SK-N-MC (cell line): ENCODE results near the gene KLHL26.

ENCODE experiments used
- EZH2 ChIP-seq: fragments of 200-600 bp; sonication (generic); IDR thresholded peaks from one replicate; pipeline ENCODE4 v1.6.1; 2017; ENCODE audit warnings: antibody characterized with exemption
- FOXP2 ChIP-seq: optimal IDR thresholded peaks from 2 replicates; pipeline ENCODE3; 2011; ENCODE audit warnings: mild to moderate bottlenecking, moderate library complexity; ENCODE audit not compliant: insufficient read depth; ENCODE audit errors: extremely low read length, control extremely low read depth
- POLR2AphosphoS5 ChIP-seq: IDR thresholded peaks from 2 replicates; pipeline ENCODE4 v1.6.1; 2012; ENCODE audit warnings: mild to moderate bottlenecking, low read depth, low read length, borderline replicate concordance

DNA sequence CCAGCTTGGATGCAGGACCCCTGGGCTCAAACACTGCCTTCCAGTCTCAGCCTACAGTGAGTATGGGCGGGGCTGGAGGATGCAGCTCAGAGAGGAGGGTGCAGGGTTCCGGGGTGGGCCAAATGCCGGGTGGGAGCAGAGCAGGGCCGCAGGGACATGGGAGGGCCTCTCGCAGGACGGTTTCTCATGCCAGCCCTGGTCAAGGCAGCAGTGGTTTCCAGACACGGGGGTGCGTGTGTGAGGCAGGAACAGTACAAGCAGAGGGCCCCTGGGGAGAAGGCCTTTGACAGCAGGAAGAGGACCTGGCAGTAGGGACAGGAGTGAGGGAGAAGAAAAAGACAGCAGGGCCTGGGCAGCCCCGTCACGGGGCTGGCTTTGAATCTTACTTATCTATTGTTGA lies 80.8 kb downstream of the KLHL26 start:
- no peak for TF ChIP-seq POLR2AphosphoS5
- TF ChIP-seq EZH2, result no peak
- TF ChIP-seq FOXP2, result no peak
